ENCODE data around the gene RNU4-1.
"Not testable (repeated sequence)": the region's sequence is repeated elsewhere in the genome, so short reads cannot be mapped to it uniquely, and the experiment has no call there.

The RNU4-1 gene

GRCh38 chr12:120292661-120293531, at the start of gene RNU4-1:
RNU4-1 (minus strand) TSS chr12:120293237.
- DNase-seq: peak; percentile 88

- no peak for DNase-seq
Measured at GRCh38 chr12:120342175-120343038, 49.4 kb upstream of the RNU4-1 start.

GRCh38 chr12:120339256-120339655, 46.2 kb upstream of the RNU4-1 start:
- DNase-seq: no peak

GRCh38 chr12:120337730-120338129, 44.7 kb upstream of the RNU4-1 start:
- DNase-seq: no peak

GRCh38 chr12:120336392-120336791, 43.4 kb upstream of the RNU4-1 start:
- DNase-seq: not testable (repeated sequence)

GRCh38 chr12:120335447-120335846, 42.4 kb upstream of the RNU4-1 start:
- DNase-seq: peak; percentile 69

- no peak for DNase-seq
Measured at GRCh38 chr12:120332523-120332922, 39.5 kb upstream of the RNU4-1 start.

GRCh38 chr12:120332041-120332440, 39.0 kb upstream of the RNU4-1 start:
- no peak for DNase-seq

- DNase-seq: no peak
Measured at GRCh38 chr12:120331390-120331789, 38.4 kb upstream of the RNU4-1 start.

GRCh38 chr12:120328228-120328627, 35.2 kb upstream of the RNU4-1 start:
- DNase-seq: no peak

GRCh38 chr12:120327593-120327992, 34.6 kb upstream of the RNU4-1 start, which contains the start of gene PLA2G1B:
PLA2G1B (minus strand) TSS chr12:120327779; CDS start chr12:120327753, 26 bp downstream.
- DNase-seq: no peak

GRCh38 chr12:120324841-120325417, 31.9 kb upstream of the RNU4-1 start:
- no peak for DNase-seq

GRCh38 chr12:120323772-120324171, 30.7 kb upstream of the RNU4-1 start:
- DNase-seq: no peak

GRCh38 chr12:120321382-120322202, 28.6 kb upstream of the RNU4-1 start:
- no peak for DNase-seq

- DNase-seq: peak; percentile 100
Measured at GRCh38 chr12:120317224-120318105, 24.4 kb upstream of the RNU4-1 start.

- no peak for DNase-seq
Measured at GRCh38 chr12:120316798-120317223, 23.8 kb upstream of the RNU4-1 start.

GRCh38 chr12:120314220-120314619, 21.2 kb upstream of the RNU4-1 start:
- no peak for DNase-seq

- peak; percentile 89 for DNase-seq
Measured at GRCh38 chr12:120301962-120302815, 9.2 kb upstream of the RNU4-1 start, which contains the start of gene SIRT4. SIRT4 (plus strand) TSS chr12:120302321; CDS start chr12:120303562, 1,241 bp downstream.

- DNase-seq: no peak
Measured at GRCh38 chr12:120292411-120292660, 701 bp downstream of the RNU4-1 start.

GRCh38 chr12:120290609-120291305, 2.3 kb downstream of the RNU4-1 start:
- peak; percentile 66 for DNase-seq
